Measurements from ENCODE around the gene PPP1R14B.

Gene PPP1R14B

DNA sequence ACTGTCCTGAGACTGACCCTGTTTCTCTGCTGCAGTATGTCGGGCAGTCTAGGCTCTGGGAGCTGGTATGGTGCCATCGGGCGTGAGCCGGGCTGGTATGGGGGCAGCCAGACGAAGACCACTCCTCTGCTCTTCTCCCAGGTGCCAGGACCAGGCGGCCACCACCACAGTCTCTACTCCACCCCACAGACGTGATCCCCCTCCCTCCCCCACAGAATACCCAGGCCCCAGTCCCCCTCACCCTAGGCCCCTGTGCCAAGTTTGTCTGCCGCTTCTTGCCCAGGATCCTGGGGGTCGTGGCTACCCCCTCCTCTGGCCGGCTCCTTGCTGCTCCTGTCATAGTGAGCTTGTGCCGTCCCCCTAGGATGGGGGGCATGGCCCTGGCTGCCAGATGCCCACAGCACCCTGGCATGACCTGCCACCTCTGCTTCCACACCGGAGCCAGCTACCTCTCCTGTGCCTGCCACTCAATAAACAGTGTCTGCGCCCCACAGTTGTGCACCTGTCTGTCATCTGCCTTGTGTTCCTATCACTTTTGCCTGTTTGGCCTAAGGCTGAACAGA is 42.3 kb upstream of the PPP1R14B start:
- H3K27me3 ChIP-seq (ENCODE audit: control insufficient read depth in 2 of 2, insufficient read depth in 2 of 2, low read length in 2 of 2) = peaks cover 26 to 31% of the 10 kb centered on the region in 2 donors
- peaks cover 14 to 20% of the 10 kb centered on the region in 2 donors for H3K4me1 ChIP-seq (ENCODE audit: control insufficient read depth in 2 of 2, insufficient read depth in 2 of 2, low read length in 2 of 2)
- H3K9me3 ChIP-seq (ENCODE audit: control insufficient read depth in 2 of 2, low read length in 2 of 2) = no peaks in the 10 kb centered on the region
- no peak overlapping the region for H3K9ac ChIP-seq (ENCODE audit: low read depth in 1 of 2, low read length in 2 of 2)
- H3K4me3 ChIP-seq (ENCODE audit: low read length in 2 of 2) = no peak overlapping the region
- no peak overlapping the region for H3K27ac ChIP-seq (ENCODE audit: low read depth in 2 of 2, low read length in 2 of 2)
- no peaks in the 10 kb centered on the region for H3K36me3 ChIP-seq (ENCODE audit: control insufficient read depth in 2 of 2, insufficient read depth in 2 of 2, low read length in 2 of 2)

DNA sequence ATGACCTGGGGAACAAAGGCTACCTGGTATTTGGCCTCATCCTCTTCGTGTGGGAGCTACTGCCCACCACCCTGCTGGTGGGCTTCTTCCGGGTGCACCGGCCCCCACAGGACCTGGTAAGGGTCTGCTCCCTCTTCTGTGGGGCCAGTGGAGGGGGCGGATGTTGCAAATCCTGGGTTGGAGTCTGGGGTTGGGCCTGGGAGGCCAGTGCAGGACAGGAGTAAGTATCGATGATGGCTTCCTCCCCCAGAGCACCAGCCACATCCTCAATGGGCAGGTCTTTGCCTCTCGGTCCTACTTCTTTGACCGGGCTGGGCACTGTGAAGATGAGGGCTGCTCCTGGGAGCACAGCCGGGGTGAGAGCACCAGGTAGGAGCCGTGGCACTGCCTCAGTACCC is 41.6 kb upstream of the PPP1R14B start:
- no peaks in the 10 kb centered on the region for H3K36me3 ChIP-seq (ENCODE audit: control insufficient read depth in 2 of 2, insufficient read depth in 2 of 2, low read length in 2 of 2)
- H3K27ac ChIP-seq (ENCODE audit: low read depth in 2 of 2, low read length in 2 of 2) = no peak overlapping the region
- H3K9me3 ChIP-seq (ENCODE audit: control insufficient read depth in 2 of 2, low read length in 2 of 2) = no peaks in the 10 kb centered on the region
- no peak overlapping the region for H3K9ac ChIP-seq (ENCODE audit: low read depth in 1 of 2, low read length in 2 of 2)
- H3K4me3 ChIP-seq (ENCODE audit: low read length in 2 of 2) = no peak overlapping the region
- H3K27me3 ChIP-seq (ENCODE audit: control insufficient read depth in 2 of 2, insufficient read depth in 2 of 2, low read length in 2 of 2) = peaks cover 22 to 27% of the 10 kb centered on the region in 2 donors
- peaks cover 21 to 27% of the 10 kb centered on the region in 2 donors for H3K4me1 ChIP-seq (ENCODE audit: control insufficient read depth in 2 of 2, insufficient read depth in 2 of 2, low read length in 2 of 2)

DNA sequence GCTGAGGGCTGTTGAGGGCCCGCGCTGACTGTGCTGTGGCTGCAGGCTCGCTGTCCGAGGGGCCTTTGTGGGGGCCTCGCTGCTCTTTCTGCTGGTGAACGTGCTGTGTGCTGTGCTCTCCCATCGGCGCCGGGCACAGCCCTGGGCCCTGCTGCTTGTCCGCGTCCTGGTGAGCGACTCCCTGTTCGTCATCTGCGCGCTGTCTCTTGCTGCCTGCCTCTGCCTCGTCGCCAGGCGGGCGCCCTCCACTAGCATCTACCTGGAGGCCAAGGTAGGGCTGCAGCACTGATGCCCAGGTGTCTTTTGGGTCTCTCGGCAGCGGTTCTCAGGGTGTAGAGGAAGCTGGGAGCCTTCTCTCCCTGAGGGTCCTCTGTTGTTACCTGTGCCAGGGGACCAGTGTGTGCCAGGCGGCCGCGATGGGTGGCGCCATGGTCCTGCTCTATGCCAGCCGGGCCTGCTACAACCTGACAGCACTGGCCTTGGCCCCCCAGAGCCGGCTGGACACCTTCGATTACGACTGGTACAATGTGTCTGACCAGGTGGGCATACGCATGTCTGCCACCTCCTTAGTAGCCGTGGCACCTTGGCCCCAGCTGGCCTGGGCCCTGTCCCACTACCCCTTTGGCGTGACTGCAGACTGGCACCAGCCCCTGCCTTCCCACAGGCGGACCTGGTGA is 41.1 kb upstream of the PPP1R14B start:
- H3K36me3 ChIP-seq (ENCODE audit: control insufficient read depth in 2 of 2, insufficient read depth in 2 of 2, low read length in 2 of 2) = no peaks in the 10 kb centered on the region
- H3K9me3 ChIP-seq (ENCODE audit: control insufficient read depth in 2 of 2, low read length in 2 of 2) = no peaks in the 10 kb centered on the region
- no peak overlapping the region for H3K9ac ChIP-seq (ENCODE audit: low read depth in 1 of 2, low read length in 2 of 2)
- H3K4me3 ChIP-seq (ENCODE audit: low read length in 2 of 2) = no peak overlapping the region
- no peak overlapping the region for H3K27ac ChIP-seq (ENCODE audit: low read depth in 2 of 2, low read length in 2 of 2)
- H3K4me1 ChIP-seq (ENCODE audit: control insufficient read depth in 2 of 2, insufficient read depth in 2 of 2, low read length in 2 of 2) = peaks cover 27 to 32% of the 10 kb centered on the region in 2 donors
- peaks cover 18 to 22% of the 10 kb centered on the region in 2 donors for H3K27me3 ChIP-seq (ENCODE audit: control insufficient read depth in 2 of 2, insufficient read depth in 2 of 2, low read length in 2 of 2)

- H3K4me1 ChIP-seq (ENCODE audit: control insufficient read depth in 2 of 2, insufficient read depth in 2 of 2, low read length in 2 of 2) = peaks cover 23 to 26% of the 10 kb centered on the region in 2 donors
- H3K36me3 ChIP-seq (ENCODE audit: control insufficient read depth in 2 of 2, insufficient read depth in 2 of 2, low read length in 2 of 2) = peaks cover 2 to 4% of the 10 kb centered on the region in 2 donors
- no peak overlapping the region for H3K9ac ChIP-seq (ENCODE audit: low read depth in 1 of 2, low read length in 2 of 2)
- H3K4me3 ChIP-seq (ENCODE audit: low read length in 2 of 2) = no peak overlapping the region
- H3K27ac ChIP-seq (ENCODE audit: low read depth in 2 of 2, low read length in 2 of 2) = no peak overlapping the region
- no peaks in the 10 kb centered on the region for H3K9me3 ChIP-seq (ENCODE audit: control insufficient read depth in 2 of 2, low read length in 2 of 2)
- peaks cover 11 to 14% of the 10 kb centered on the region in 2 donors for H3K27me3 ChIP-seq (ENCODE audit: control insufficient read depth in 2 of 2, insufficient read depth in 2 of 2, low read length in 2 of 2)
These were observed 40.0 kb upstream of the PPP1R14B start for GRCh38 chr11:64286801-64287159.

GRCh38 chr11:64285885-64286800 is 39.4 kb upstream of the PPP1R14B start:
- peaks cover 23 to 24% of the 10 kb centered on the region in 2 donors for H3K4me1 ChIP-seq (ENCODE audit: control insufficient read depth in 2 of 2, insufficient read depth in 2 of 2, low read length in 2 of 2)
- H3K27me3 ChIP-seq (ENCODE audit: control insufficient read depth in 2 of 2, insufficient read depth in 2 of 2, low read length in 2 of 2) = peaks cover 10% of the 10 kb centered on the region in 2 donors
- H3K36me3 ChIP-seq (ENCODE audit: control insufficient read depth in 2 of 2, insufficient read depth in 2 of 2, low read length in 2 of 2) = peaks cover 2 to 8% of the 10 kb centered on the region in 2 donors
- peak overlapping the region; percentile 92 for H3K4me3 ChIP-seq (ENCODE audit: low read length in 2 of 2)
- no peaks in the 10 kb centered on the region for H3K9me3 ChIP-seq (ENCODE audit: control insufficient read depth in 2 of 2, low read length in 2 of 2)
- H3K27ac ChIP-seq (ENCODE audit: low read depth in 2 of 2, low read length in 2 of 2) = peak overlapping the region; percentile 98 to 99
- peak overlapping the region; percentile 47 to 97 for H3K9ac ChIP-seq (ENCODE audit: low read depth in 1 of 2, low read length in 2 of 2)

DNA sequence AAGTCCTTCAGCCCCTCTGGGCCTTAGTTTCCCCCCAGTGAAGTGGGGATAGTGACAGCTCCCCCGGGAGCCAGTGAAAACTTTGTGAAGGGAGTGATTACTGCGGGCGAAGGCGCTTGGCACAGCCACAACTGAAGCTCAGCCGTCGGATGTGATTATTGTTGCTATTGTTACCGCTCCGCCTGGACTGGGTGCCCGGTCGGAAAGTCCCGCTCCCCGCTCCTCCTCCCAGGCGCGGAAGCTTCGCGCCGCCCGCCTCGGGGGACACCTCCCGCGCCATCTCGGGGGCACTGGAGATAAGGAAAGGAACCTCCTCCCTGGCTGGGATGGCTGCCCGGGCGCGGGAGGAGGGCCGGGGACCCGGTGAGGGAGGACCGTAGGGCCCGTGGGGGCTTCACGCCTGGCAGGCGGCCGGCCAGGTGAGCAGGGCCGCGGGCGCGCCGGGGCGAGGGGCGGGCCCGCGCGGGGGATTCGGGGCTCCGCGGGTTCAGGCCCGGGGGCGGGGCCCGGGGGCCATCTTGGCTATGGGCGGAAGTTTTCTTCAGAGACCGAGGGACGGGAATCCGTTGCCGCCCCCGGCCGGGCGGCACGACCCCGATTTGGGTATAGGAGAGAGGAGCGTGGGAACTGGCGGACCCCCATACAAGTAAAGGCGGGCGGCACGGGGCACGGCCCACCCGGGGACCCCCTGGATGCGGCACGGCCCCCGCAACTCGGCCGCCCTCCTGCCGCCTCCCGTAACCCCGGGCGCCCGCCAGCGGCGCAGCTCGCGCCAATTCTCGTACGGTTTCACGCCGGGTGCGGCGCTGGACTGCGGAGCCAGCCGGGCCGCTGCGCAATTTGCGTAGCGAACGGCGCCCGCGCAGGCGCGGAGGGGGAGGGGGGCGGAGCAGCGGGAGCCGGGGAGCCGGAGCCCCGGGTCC is 38.5 kb upstream of the PPP1R14B start, which contains the start of gene GPR137:
Gene GPR137 (plus strand): TSS at position 887 of the 923 bp plus-strand sequence. CDS start 677 bp downstream, outside the sequence.
- peaks cover 2 to 8% of the 10 kb centered on the region in 2 donors for H3K36me3 ChIP-seq (ENCODE audit: control insufficient read depth in 2 of 2, insufficient read depth in 2 of 2, low read length in 2 of 2)
- H3K9ac ChIP-seq (ENCODE audit: low read depth in 1 of 2, low read length in 2 of 2) = peak within 1 kb of the TSS; percentile 96 to 97
- no peaks in the 10 kb centered on the region for H3K9me3 ChIP-seq (ENCODE audit: control insufficient read depth in 2 of 2, low read length in 2 of 2)

DNA sequence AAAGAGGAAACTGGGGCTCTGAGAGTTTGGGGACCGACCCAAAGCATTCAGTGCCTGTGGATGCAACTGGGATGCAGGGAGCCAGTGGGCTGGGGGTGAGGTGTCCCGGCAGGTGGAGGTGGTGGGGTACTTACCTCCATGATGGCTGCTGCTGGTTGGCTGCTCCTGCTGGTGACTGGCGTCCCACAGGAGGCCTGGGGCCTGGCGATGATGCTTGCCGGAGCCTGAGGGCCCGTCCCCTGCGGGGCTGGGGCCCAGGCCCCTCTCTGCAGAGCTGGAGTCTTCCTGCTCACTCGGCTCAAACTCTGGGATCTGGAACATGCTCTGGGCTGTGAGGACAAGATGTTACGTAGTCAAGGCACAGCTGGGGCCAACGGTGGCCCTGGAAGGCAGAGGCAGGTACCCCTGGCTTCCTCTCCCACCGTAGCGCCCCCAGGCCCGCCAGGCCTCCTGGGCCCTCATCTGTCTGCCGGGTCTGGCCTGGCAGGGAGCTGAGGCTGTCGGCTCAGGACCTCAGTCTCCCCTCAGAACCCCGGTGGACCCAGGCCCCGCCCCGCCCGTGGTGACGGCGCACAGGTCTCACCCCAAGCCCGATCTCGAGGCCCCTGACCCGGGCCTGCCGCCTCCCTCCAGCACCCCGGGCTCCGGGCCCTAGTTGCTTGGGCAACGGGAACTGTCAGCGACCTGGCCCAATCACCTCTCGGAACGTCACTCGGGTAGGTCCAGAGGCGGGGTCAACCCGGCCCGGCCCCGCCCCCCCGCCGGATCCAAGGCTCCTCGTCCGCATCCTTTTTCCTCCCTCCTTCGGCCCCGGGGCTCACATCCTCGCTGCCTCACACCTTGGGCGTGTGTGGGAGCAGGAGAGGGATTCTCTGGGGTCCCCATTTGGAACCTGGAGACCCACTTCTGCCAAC is 37.6 kb upstream of the PPP1R14B start, which contains the start of gene BAD:
Gene BAD (minus strand): TSS at position 618 of the 914 bp plus-strand sequence. CDS start 297 bp downstream, at position 321.
- Histone ChIP-seq H3K4me3 (ENCODE audit: low read length in 2 of 2) (peak within 1 kb of the TSS; percentile 92), H3K27ac (ENCODE audit: low read depth in 2 of 2, low read length in 2 of 2) (peak within 1 kb of the TSS; percentile 98 to 99), H3K9me3 (ENCODE audit: control insufficient read depth in 2 of 2, low read length in 2 of 2) (no peaks in the 10 kb centered on the region), H3K9ac (ENCODE audit: low read depth in 1 of 2, low read length in 2 of 2) (peak within 1 kb of the TSS; percentile 96 to 97), H3K4me1 (ENCODE audit: control insufficient read depth in 2 of 2, insufficient read depth in 2 of 2, low read length in 2 of 2) (peaks cover 23 to 24% of the 10 kb centered on the region in 2 donors), H3K27me3 (ENCODE audit: control insufficient read depth in 2 of 2, insufficient read depth in 2 of 2, low read length in 2 of 2) (no peaks in the 10 kb centered on the region), H3K36me3 (ENCODE audit: control insufficient read depth in 2 of 2, insufficient read depth in 2 of 2, low read length in 2 of 2) (peaks cover 2 to 8% of the 10 kb centered on the region in 2 donors)

More for the DNA sequence above, 38.5 kb upstream of the PPP1R14B start, which contains the start of gene GPR137:
- Histone ChIP-seq H3K27ac (ENCODE audit: low read depth in 2 of 2, low read length in 2 of 2) (peak within 1 kb of the TSS; percentile 98 to 99), H3K4me3 (ENCODE audit: low read length in 2 of 2) (peak within 1 kb of the TSS; percentile 92), H3K4me1 (ENCODE audit: control insufficient read depth in 2 of 2, insufficient read depth in 2 of 2, low read length in 2 of 2) (peaks cover 23 to 24% of the 10 kb centered on the region in 2 donors), H3K27me3 (ENCODE audit: control insufficient read depth in 2 of 2, insufficient read depth in 2 of 2, low read length in 2 of 2) (peaks cover 2% of the 10 kb centered on the region in 2 donors)

DNA sequence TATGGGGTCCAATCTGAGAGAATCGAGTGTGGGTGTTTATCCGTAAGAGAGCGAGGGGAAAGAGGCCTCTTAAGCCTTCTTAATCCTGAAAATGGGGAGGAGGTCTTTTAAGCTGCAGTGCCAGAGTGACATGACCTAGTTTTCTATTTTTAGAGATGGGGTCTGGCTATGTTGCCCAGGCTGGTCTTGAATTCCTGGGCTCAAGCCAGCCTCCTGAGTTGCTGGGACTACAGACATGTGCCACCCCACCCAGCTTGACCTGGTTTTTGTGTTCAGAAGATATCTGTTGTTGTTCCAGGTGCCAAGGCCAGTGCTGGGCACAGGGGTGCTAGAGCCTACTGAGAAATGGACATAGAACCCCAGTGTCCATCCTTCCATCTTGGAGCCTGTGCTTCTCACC is 36.3 kb upstream of the PPP1R14B start:
- peaks cover 23 to 24% of the 10 kb centered on the region in 2 donors for H3K4me1 ChIP-seq (ENCODE audit: control insufficient read depth in 2 of 2, insufficient read depth in 2 of 2, low read length in 2 of 2)
- no peaks in the 10 kb centered on the region for H3K9me3 ChIP-seq (ENCODE audit: control insufficient read depth in 2 of 2, low read length in 2 of 2)
- H3K9ac ChIP-seq (ENCODE audit: low read depth in 1 of 2, low read length in 2 of 2) = peak overlapping the region; percentile 32 to 97
- H3K36me3 ChIP-seq (ENCODE audit: control insufficient read depth in 2 of 2, insufficient read depth in 2 of 2, low read length in 2 of 2) = peaks cover 12 to 14% of the 10 kb centered on the region in 2 donors
- H3K4me3 ChIP-seq (ENCODE audit: low read length in 2 of 2) = peak overlapping the region; percentile 92
- no peaks in the 10 kb centered on the region for H3K27me3 ChIP-seq (ENCODE audit: control insufficient read depth in 2 of 2, insufficient read depth in 2 of 2, low read length in 2 of 2)
- H3K27ac ChIP-seq (ENCODE audit: low read depth in 2 of 2, low read length in 2 of 2) = no peak overlapping the region
